GM12873 (cell line): ENCODE data around the gene IGFL4.
A peak's percentile ranks its signal among the peaks of the same experiment; 100 is the strongest.

Source experiments
- TF ChIP-seq, protein P1 (sequence below): IDR thresholded peaks from 2 replicates; pipeline ENCODE4 v1.5.1; 2012; ENCODE audit warnings: low read depth, mild to moderate bottlenecking, moderate library complexity, low read length, control low read depth; ENCODE audit not compliant: insufficient read depth; ENCODE audit errors: missing control alignments

The IGFL4 gene

DNA sequence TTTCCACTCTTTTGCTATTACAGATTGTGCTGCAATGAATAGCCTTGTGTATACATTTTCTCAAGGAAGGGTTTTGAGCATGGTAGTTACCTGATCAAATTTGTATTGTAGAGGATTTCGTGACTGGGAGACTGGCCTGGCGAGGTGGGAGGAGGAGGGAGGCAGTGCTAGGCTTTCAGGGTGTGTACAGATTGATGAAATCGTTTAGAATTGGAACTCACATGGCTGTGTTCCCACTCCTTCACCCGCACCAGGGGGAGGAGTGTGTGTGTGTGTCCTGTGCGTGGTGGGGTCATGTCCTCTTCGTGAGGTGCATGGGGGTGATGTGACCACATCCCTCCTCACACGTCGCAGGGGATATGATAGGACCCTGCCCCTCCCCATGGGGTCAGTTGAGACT lies 26.3 kb downstream of the IGFL4 start:
- TF ChIP-seq, protein P1, sequence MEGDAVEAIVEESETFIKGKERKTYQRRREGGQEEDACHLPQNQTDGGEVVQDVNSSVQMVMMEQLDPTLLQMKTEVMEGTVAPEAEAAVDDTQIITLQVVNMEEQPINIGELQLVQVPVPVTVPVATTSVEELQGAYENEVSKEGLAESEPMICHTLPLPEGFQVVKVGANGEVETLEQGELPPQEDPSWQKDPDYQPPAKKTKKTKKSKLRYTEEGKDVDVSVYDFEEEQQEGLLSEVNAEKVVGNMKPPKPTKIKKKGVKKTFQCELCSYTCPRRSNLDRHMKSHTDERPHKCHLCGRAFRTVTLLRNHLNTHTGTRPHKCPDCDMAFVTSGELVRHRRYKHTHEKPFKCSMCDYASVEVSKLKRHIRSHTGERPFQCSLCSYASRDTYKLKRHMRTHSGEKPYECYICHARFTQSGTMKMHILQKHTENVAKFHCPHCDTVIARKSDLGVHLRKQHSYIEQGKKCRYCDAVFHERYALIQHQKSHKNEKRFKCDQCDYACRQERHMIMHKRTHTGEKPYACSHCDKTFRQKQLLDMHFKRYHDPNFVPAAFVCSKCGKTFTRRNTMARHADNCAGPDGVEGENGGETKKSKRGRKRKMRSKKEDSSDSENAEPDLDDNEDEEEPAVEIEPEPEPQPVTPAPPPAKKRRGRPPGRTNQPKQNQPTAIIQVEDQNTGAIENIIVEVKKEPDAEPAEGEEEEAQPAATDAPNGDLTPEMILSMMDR, result no peak

DNA sequence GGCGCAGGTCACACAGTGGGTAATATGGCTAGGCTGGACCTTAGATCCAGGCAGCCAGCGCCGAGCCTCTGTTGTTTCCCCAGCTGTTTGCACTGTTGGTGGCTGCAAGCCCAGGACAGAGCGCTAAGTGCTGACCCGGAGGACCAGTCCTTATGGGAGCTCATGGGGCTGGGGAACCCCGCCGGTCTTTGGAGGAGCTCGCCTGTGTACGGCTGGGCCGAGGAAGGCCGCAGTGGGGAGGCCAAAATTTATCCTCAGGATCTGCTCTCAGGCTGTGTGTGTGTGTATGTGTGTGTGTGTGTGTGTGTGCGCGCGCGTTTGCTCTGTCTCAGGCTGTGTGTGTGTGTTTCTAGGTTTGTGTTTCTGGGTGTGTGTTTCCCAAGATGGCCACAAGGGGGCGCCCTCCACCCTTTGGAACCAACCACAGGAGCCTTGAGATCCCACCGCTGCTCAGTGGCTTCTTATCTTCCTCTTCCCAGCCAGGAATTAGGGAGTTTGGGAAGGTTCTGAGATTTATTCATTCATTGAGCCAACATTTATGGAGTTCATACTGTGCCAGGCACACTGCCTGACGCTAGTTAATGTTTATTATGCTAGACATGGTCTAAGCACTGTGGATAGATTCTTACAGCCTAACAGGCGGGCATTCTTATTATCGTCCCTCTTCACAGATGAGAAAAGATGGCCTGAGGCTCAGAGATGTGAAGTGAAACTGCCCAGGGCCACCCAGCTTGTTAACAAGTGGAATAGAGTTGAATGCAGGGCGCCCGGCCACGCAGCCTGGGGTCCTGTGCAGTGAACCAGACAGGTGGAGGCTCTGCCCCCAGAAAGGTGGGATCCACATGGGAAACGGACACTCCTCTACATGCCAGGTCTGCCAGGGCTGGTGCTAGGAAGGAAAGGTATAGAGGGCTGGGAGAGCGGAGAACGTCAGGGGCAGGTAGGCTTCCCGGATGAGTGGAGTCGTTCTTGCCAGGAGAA lies 31.0 kb downstream of the IGFL4 start:
- TF ChIP-seq, protein P1, result peak; percentile 85

DNA sequence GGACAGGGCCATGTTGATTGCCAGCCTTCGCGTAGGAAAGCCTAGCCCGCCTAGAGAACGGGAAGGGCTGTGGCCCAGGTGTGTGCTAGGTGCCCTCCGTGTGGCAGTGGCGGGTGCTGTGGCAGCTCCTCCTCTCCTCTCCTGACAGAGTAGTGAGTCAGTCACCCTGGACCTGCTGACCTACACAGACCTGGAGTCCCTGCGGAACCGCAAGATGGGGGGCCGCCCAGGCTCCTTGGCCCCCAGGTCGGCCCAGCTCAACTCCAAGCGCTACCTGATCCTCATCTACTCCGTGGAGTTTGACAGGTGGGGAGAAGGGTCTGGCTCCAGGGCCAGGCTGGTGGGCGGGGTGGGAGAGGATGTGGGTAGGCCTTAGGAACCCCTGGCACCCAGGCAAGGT lies 34.4 kb downstream of the IGFL4 start:
- TF ChIP-seq, protein P1, result no peak

GRCh38 chr19:46002678-46003275 lies 38.0 kb downstream of the IGFL4 start:
- TF ChIP-seq, protein P1, result no peak

DNA sequence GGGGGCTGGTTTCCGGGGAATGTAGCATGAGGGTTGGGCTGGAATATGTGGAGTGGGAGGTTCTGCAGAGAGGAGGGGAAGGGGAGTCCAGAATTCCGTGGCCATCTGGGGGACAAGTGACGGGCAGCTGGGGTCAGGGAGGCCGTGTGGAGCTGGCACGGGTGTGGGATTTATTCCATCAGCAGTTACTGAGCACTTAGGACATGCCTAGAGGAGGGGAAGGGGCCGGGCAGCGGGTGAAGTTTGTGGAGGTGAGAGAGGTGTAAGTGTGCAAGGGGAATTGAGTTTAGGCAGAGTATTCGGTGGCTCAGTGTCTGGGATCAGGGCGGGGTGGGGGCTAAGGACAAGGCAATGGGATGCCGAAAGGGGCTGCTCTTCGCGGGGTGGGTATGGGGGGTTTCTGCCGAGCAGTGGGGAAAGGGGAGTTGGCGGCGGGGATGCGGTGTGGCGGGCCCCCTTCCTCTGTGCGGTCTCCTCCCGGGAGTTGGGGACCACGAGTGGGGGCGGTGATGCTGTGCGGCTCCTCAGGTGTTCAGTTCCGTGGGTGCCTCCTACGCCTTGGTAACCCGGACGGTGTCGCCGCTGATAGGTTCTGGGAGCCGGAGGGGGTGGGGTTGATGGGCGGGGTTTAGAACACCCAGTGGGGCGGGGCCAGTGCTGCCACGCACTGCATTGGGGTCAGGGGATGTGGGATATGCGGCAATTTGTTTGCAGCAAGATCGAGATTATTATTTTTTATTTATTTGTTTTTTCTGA lies 40.1 kb downstream of the IGFL4 start:
- TF ChIP-seq, protein P1, result no peak

- TF ChIP-seq, protein P1, result no peak
Observed at GRCh38 chr19:45999653-46000121, 41.1 kb downstream of the IGFL4 start.
